Measurements from ENCODE around the gene NR3C1.

- no peak for TF ChIP-seq POLR2A (IDR thresholded peaks at IDR 0.05; ENCODE audit: low read depth, low read length)
- no peak for TF ChIP-seq POLR2AphosphoS5 (IDR thresholded peaks at IDR 0.05; ENCODE audit: low read depth, low read length)
- TF ChIP-seq TAF1 (IDR thresholded peaks at IDR 0.05; ENCODE audit: low read depth, low read length): no peak
- TF ChIP-seq POU2F2 (IDR thresholded peaks at IDR 0.05; ENCODE audit: low read depth, low read length): no peak
- TF ChIP-seq PAX5 (IDR thresholded peaks at IDR 0.05; ENCODE audit: insufficient read depth, low read length, severe bottlenecking): no peak
Measured at GRCh38 chr5:143243103-143243502, 160.4 kb downstream of the NR3C1 start.

Data from GM12891 (cell line).